Activated naive CD4-positive, alpha-beta T cell treated with anti-CD3 and anti-CD28 coated beads, Interleukin-2, amount 50 U/mL, for 24 hours (primary cell): Measurements from ENCODE around the gene CYB561.
A peak's percentile ranks its signal among the peaks of the same experiment; 100 is the strongest.

ENCODE experiments used
- H3K27ac Mint-ChIP-seq: one replicate; pipeline ENCODE4 v1.8.0; 2021; ENCODE audit warnings: mild to moderate bottlenecking, mixed read lengths
- H3K27me3 Mint-ChIP-seq: one replicate; pipeline ENCODE4 v1.8.0; 2021; ENCODE audit warnings: mixed read lengths
- H3K36me3 Mint-ChIP-seq: one replicate; pipeline ENCODE4 v1.8.0; 2021; ENCODE audit warnings: mixed read lengths
- H3K4me1 Mint-ChIP-seq: one replicate; pipeline ENCODE4 v1.8.0; 2021; ENCODE audit warnings: mixed read lengths
- H3K4me3 Mint-ChIP-seq: one replicate; pipeline ENCODE4 v1.8.0; 2021; ENCODE audit warnings: mild to moderate bottlenecking, mixed read lengths
- H3K9me3 Mint-ChIP-seq: one replicate; pipeline ENCODE4 v1.8.0; 2021; ENCODE audit warnings: mixed read lengths

Gene CYB561

DNA sequence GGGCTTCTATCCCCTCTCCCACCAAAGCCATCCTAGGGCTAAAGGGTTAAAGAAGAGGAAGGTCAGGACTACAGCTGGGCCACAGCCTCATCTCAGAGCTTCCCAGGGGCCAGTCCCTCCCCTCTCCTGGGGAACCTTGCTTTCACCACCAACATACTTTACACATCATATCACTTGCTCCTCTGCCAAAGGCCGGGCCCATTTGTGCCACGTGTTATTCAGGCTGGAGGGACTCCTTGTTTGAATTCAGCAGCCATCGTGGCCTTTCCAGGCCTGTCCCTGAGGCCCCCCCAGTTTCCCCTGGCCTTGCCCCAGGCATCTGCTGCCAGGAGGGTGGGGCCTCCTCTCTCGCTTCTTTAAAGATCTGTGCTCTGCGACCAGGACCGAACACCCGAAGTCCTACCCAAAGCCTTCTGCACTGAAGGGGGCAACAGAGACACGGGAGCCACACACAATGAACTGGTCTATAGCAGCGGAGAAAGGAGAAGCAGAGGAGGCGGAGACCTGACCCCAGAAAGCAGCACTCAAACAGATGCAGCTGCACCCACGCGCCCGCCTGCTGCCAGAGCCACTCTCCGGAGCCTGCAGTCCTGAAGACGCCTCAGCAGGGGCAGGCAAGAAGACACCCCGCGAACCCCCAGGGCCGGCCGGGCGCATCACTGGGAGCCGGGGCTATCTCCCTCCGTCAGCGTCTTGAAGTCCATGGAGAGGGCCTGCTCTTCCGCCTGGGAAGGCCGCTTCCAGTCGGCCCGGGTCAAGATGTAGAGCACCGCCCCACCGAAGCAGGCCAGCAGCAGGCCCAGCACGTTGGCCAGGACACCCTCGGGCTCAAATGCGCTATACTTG is 12.1 kb downstream of the CYB561 start:
- H3K27me3 Mint-ChIP-seq: no peaks in the 10 kb centered on the region
- H3K36me3 Mint-ChIP-seq: no peaks in the 10 kb centered on the region
- H3K9me3 Mint-ChIP-seq: no peaks in the 10 kb centered on the region
- H3K27ac Mint-ChIP-seq: no peak overlapping the region
- H3K4me3 Mint-ChIP-seq: no peak overlapping the region
- H3K4me1 Mint-ChIP-seq: peaks cover 5% of the 10 kb centered on the region

DNA sequence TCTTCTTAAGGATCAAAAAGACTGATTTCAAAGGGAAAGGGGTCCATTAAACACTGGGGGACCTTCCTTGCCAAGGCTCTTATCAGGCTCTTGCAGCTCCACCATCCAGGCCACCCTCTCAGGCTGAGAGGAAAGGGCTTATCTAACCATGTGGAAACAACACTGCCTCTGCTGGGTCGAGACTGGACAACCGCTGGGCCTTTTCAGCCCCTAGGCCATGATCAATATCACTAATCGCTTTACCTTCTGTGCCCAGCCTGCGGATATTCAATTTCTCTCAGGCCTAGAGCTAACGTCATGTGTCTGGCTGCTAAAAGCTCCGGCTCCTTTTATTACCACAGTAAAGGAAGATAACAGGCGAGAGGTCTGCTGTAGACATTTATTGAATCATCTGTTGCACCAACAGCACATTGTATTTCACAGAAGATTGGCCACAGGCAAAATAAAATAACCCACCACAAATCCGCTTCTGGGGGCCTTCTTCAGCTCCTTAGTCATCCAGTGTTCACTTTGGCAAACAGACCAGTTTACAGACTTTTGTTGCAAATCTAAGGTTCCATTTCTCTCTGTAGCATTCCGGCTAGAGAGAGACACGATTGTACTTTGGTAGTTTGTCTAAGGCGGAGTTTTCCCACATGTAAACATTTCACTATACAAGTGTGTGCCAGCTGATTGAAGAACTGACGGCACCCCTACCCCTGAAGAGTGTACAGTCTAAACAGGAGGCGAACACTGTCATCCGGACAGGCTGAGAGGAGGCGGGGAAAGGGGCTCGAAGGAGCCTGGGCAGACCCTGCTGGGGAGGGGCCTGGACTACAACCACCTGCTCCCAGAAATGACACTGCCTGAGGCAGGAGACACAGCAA is 13.9 kb downstream of the CYB561 start:
- Mint-ChIP-seq H3K27ac (no peak overlapping the region), H3K9me3 (no peaks in the 10 kb centered on the region), H3K4me1 (peaks cover 19% of the 10 kb centered on the region), H3K36me3 (no peaks in the 10 kb centered on the region), H3K27me3 (no peaks in the 10 kb centered on the region), H3K4me3 (no peak overlapping the region)

DNA sequence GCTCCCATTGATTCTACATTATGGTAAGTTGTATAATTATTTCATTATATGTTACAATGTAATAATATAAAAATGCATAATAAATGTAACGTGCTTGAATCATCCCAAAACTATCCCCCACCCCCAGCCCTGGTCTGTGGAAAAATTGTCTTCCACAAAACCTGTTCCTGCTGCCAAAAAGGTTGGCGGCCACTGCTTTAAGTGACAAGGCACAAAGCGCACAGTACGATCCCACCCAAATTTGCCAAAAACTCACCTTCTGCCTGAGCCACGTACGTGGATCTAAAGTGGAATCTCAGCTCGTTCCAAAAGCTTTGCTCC is 14.5 kb downstream of the CYB561 start:
- no peaks in the 10 kb centered on the region for H3K9me3 Mint-ChIP-seq
- peaks cover 25% of the 10 kb centered on the region for H3K4me1 Mint-ChIP-seq
- H3K4me3 Mint-ChIP-seq: no peak overlapping the region
- no peak overlapping the region for H3K27ac Mint-ChIP-seq
- H3K36me3 Mint-ChIP-seq: no peaks in the 10 kb centered on the region
- no peaks in the 10 kb centered on the region for H3K27me3 Mint-ChIP-seq

- no peaks in the 10 kb centered on the region for H3K9me3 Mint-ChIP-seq
- no peak overlapping the region for H3K4me3 Mint-ChIP-seq
- H3K27ac Mint-ChIP-seq: no peak overlapping the region
- no peaks in the 10 kb centered on the region for H3K27me3 Mint-ChIP-seq
- no peaks in the 10 kb centered on the region for H3K36me3 Mint-ChIP-seq
- H3K4me1 Mint-ChIP-seq: peaks cover 30% of the 10 kb centered on the region
Observed at GRCh38 chr17:63430223-63430622, 15.9 kb downstream of the CYB561 start.

GRCh38 chr17:63429766-63430165 is 16.3 kb downstream of the CYB561 start:
- Mint-ChIP-seq H3K4me3 (no peak overlapping the region), H3K36me3 (no peaks in the 10 kb centered on the region), H3K9me3 (no peaks in the 10 kb centered on the region), H3K27ac (no peak overlapping the region), H3K4me1 (peaks cover 27% of the 10 kb centered on the region), H3K27me3 (no peaks in the 10 kb centered on the region)

DNA sequence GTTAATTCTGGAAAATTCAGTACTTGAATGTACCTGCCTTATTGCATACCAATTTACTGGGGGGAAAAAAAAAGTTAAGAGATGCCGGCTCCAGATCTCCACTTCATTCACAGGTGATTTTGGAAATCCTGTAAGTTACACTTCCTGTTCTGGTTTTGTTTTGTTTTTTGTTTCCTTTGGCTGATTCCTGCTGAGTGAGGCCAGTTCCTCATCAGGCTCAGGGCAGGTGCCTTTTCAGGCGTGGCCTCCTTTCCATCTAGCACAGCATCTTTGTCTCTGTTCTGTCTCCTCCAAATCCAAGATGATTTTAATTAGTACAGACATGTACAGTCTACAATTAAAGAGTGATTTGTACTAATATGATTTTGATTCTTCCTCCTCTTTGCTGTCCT is 19.2 kb downstream of the CYB561 start:
- H3K4me3 Mint-ChIP-seq: no peak overlapping the region
- peaks cover 25% of the 10 kb centered on the region for H3K4me1 Mint-ChIP-seq
- H3K9me3 Mint-ChIP-seq: no peaks in the 10 kb centered on the region
- H3K27me3 Mint-ChIP-seq: no peaks in the 10 kb centered on the region
- H3K27ac Mint-ChIP-seq: no peak overlapping the region
- H3K36me3 Mint-ChIP-seq: no peaks in the 10 kb centered on the region

- Mint-ChIP-seq H3K4me3 (no peak overlapping the region), H3K27me3 (no peaks in the 10 kb centered on the region), H3K27ac (no peak overlapping the region)
Observed at GRCh38 chr17:63426041-63426916, 19.8 kb downstream of the CYB561 start.

GRCh38 chr17:63425483-63425882 is 20.6 kb downstream of the CYB561 start:
- no peak overlapping the region for H3K27ac Mint-ChIP-seq
- H3K4me3 Mint-ChIP-seq: no peak overlapping the region
- peaks cover 3% of the 10 kb centered on the region for H3K36me3 Mint-ChIP-seq
- H3K27me3 Mint-ChIP-seq: no peaks in the 10 kb centered on the region
- H3K9me3 Mint-ChIP-seq: no peaks in the 10 kb centered on the region
- H3K4me1 Mint-ChIP-seq: peaks cover 31% of the 10 kb centered on the region

More at GRCh38 chr17:63426041-63426916, 19.8 kb downstream of the CYB561 start:
- Mint-ChIP-seq H3K36me3 (peaks cover under 1% of the 10 kb centered on the region), H3K4me1 (peaks cover 27% of the 10 kb centered on the region), H3K9me3 (no peaks in the 10 kb centered on the region)

GRCh38 chr17:63423963-63424362 is 22.1 kb downstream of the CYB561 start:
- H3K36me3 Mint-ChIP-seq: peaks cover 5% of the 10 kb centered on the region
- peaks cover 41% of the 10 kb centered on the region for H3K4me1 Mint-ChIP-seq
- H3K4me3 Mint-ChIP-seq: no peak overlapping the region
- H3K27ac Mint-ChIP-seq: no peak overlapping the region
- no peaks in the 10 kb centered on the region for H3K9me3 Mint-ChIP-seq
- no peaks in the 10 kb centered on the region for H3K27me3 Mint-ChIP-seq

- Mint-ChIP-seq H3K36me3 (peaks cover 5% of the 10 kb centered on the region), H3K27me3 (no peaks in the 10 kb centered on the region), H3K9me3 (no peaks in the 10 kb centered on the region), H3K27ac (no peak overlapping the region), H3K4me1 (peaks cover 39% of the 10 kb centered on the region), H3K4me3 (no peak overlapping the region)
Observed at GRCh38 chr17:63423251-63423950, 22.7 kb downstream of the CYB561 start.

GRCh38 chr17:63421681-63422645 is 24.1 kb downstream of the CYB561 start:
- peaks cover 5% of the 10 kb centered on the region for H3K36me3 Mint-ChIP-seq
- H3K27me3 Mint-ChIP-seq: no peaks in the 10 kb centered on the region
- no peaks in the 10 kb centered on the region for H3K9me3 Mint-ChIP-seq
- no peak overlapping the region for H3K27ac Mint-ChIP-seq
- peaks cover 25% of the 10 kb centered on the region for H3K4me1 Mint-ChIP-seq
- H3K4me3 Mint-ChIP-seq: no peak overlapping the region

DNA sequence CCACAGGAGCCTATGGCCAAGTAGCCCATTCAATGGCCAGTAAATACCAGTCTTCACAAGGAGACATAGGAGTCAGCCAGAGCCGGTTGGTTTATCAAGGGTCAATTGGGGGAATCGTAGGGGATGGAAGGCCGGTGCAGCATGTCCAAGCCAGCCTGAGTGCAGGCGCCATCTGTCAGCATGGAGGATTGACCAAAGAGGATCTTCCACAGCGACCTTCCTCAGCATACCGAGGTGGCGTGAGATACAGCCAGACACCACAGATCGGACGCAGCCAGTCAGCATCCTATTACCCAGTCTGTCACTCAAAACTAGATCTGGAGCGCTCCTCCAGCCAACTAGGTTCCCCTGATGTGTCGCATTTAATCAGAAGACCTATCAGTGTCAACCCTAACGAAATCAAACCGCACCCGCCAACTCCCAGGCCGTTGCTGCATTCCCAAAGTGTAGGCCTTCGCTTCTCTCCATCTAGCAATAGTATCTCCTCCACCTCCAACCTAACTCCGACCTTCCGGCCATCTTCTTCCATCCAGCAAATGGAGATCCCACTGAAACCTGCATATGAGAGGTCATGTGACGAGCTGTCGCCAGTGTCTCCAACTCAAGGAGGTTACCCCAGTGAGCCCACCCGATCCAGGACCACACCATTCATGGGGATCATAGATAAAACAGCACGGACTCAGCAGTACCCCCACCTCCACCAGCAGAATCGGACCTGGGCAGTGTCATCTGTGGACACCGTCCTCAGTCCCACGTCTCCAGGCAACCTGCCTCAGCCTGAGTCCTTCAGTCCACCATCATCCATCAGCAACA is 25.0 kb downstream of the CYB561 start:
- H3K4me3 Mint-ChIP-seq: no peak overlapping the region
- no peaks in the 10 kb centered on the region for H3K9me3 Mint-ChIP-seq
- H3K4me1 Mint-ChIP-seq: peaks cover 20% of the 10 kb centered on the region
- H3K27ac Mint-ChIP-seq: peak overlapping the region; percentile 73
- H3K27me3 Mint-ChIP-seq: no peaks in the 10 kb centered on the region
- H3K36me3 Mint-ChIP-seq: peaks cover 5% of the 10 kb centered on the region
